Keratinocyte (primary cell): Measurements from ENCODE around the gene MTPN. TPM values are rescaled to one million over a fixed set of nuclear protein-coding genes. Genes with fewer than 3 reads are reported as not detected.

ENCODE experiments used
- DNase-seq: peaks from one replicate; pipeline ENCODE4 v3.0.0-alpha.2; 2011; ENCODE audit warnings: low read depth, missing footprints, low spot score
- FAIRE-seq: peaks from 2 replicates; lab custom pipeline; 2011; peaks lifted over from hg19 to GRCh38; lab: Jason Lieb, UNC
- H2AFZ ChIP-seq: 2 replicates; pipeline ENCODE4 v1.6.0; 2012; ENCODE audit warnings: low read length, control low read depth, inconsistent platforms; ENCODE audit not compliant: control insufficient read depth
- H3K27ac ChIP-seq: 2 replicates; pipeline ENCODE4 v1.5.1; 2011; ENCODE audit warnings: low read length; ENCODE audit not compliant: control insufficient read depth, insufficient read depth
- H3K27me3 ChIP-seq: 3 replicates; pipeline ENCODE4 v1.6.0; 2011; ENCODE audit warnings: low read length; ENCODE audit not compliant: control insufficient read depth, insufficient read depth; ENCODE audit errors: extremely low read depth
- H3K36me3 ChIP-seq, 2 experiments: 2 replicates in 1 of 2; 3 replicates in 1 of 2; pipeline ENCODE4 v1.5.1; 2011; ENCODE audit warnings: low read length in 2 of 2, mild to moderate bottlenecking in 1 of 2; ENCODE audit not compliant: control insufficient read depth in 2 of 2, insufficient read depth in 2 of 2; ENCODE audit errors: extremely low read depth in 1 of 2
- H3K4me1 ChIP-seq: 3 replicates; pipeline ENCODE4 v1.5.1; 2011; ENCODE audit warnings: low read length; ENCODE audit not compliant: control insufficient read depth, insufficient read depth; ENCODE audit errors: extremely low read depth
- H3K4me2 ChIP-seq: 3 replicates; pipeline ENCODE4 v1.6.0; 2011; ENCODE audit warnings: low read depth, low read length; ENCODE audit not compliant: control insufficient read depth, insufficient read depth; ENCODE audit errors: extremely low read depth
- H3K4me3 ChIP-seq, 3 experiments: fragments of 200-600 bp in 1 of 3; sonication (generic) in 1 of 3; 2 replicates in 2 of 3; 3 replicates in 1 of 3; pipeline ENCODE4 v1.5.1; 2011 to 2016; ENCODE audit warnings: low read length in 3 of 3, mild to moderate bottlenecking in 3 of 3, control low read depth in 2 of 3, inconsistent platforms in 1 of 3, low read depth in 1 of 3, mixed read lengths in 1 of 3, mixed run types in 1 of 3, moderate library complexity in 1 of 3; ENCODE audit not compliant: control insufficient read depth in 2 of 3, insufficient read depth in 2 of 3; ENCODE audit errors: extremely low read depth in 1 of 3
- H3K79me2 ChIP-seq: 2 replicates; pipeline ENCODE4 v1.6.0; 2012; ENCODE audit warnings: low read length; ENCODE audit not compliant: control insufficient read depth, insufficient read depth
- H3K9ac ChIP-seq: 3 replicates; pipeline ENCODE4 v1.6.0; 2011; ENCODE audit warnings: low read length; ENCODE audit not compliant: control insufficient read depth, insufficient read depth; ENCODE audit errors: extremely low read depth
- H3K9me1 ChIP-seq: 3 replicates; pipeline ENCODE4 v1.6.0; 2011; ENCODE audit warnings: low read length; ENCODE audit not compliant: control insufficient read depth, insufficient read depth; ENCODE audit errors: extremely low read depth
- H3K9me3 ChIP-seq: 2 replicates; pipeline ENCODE4 v1.5.1; 2012; ENCODE audit warnings: low read depth, low read length; ENCODE audit not compliant: control insufficient read depth
- H4K20me1 ChIP-seq: 3 replicates; pipeline ENCODE4 v1.6.0; 2011; ENCODE audit warnings: low read length; ENCODE audit not compliant: control insufficient read depth, insufficient read depth; ENCODE audit errors: extremely low read depth
- CTCF ChIP-seq, 3 experiments: IDR thresholded peaks in 1 of 3; conservative IDR thresholded peaks in 1 of 3; optimal IDR thresholded peaks in 1 of 3; 2 replicates in 2 of 3; 3 replicates in 1 of 3; pipeline versions ENCODE3 to v1.5.1; 2011; ENCODE audit warnings: low read length in 3 of 3, mild to moderate bottlenecking in 3 of 3, moderate library complexity in 2 of 3, control low read depth in 1 of 3, inconsistent platforms in 1 of 3; ENCODE audit not compliant: insufficient read depth in 2 of 3; ENCODE audit errors: extremely low read depth in 1 of 3
- EZH2 ChIP-seq: IDR thresholded peaks from one replicate; pipeline ENCODE4 v1.6.1; 2012; ENCODE audit warnings: inconsistent platforms, mild to moderate bottlenecking, low read length, moderate library complexity
- dilution Hi-C: fragments of 300-500 bp; cut with MboI; formaldehyde crosslinking; loops from one replicate; pipeline ENCODE4 v1.7.0; 2020; ENCODE audit warnings: low sequenced_read_pairs; ENCODE audit not compliant: extremely low pct_ligation_motif_present
- polyA plus RNA-seq, 5 experiments: library from polyadenylated mRNA; depleted of rRNA in 3 of 5; stranded (reverse) in 3 of 5; stranded (forward) in 1 of 5; unstranded in 1 of 5; fragments of >200 nt; gene quantifications; 1 replicate in 1 of 5; 2 replicates in 3 of 5; 3 replicates in 1 of 5; pipeline versions ENCODE4 v1.2.1 to v1.2.3, GENCODE V29; 2011 to 2012; ENCODE audit warnings: missing spikeins in 2 of 5, low read depth in 1 of 5, low replicate concordance in 1 of 5

Gene MTPN
- polyA plus RNA-seq, 1 donor (not counting 4 experiments of a cell fraction or from before 2014, with no cell fraction given) = 151 TPM

- Histone ChIP-seq H3K27me3 (no peaks in the 10 kb centered on the region), H2AFZ (no peak overlapping the region), H3K4me2 (no peak overlapping the region), H3K27ac (no peak overlapping the region), H3K9me1 (no peaks in the 10 kb centered on the region), H3K9me3 (no peaks in the 10 kb centered on the region), H3K4me3 (no peak overlapping the region), H3K4me1 (peaks cover 7% of the 10 kb centered on the region), H3K9ac (no peak overlapping the region), H3K79me2 (peaks cover 94% of the 10 kb centered on the region), H4K20me1 (peaks cover 6% of the 10 kb centered on the region), H3K36me3 (peaks cover 3 to 7% of the 10 kb centered on the region in 2 experiments)
- TF ChIP-seq CTCF (optimal IDR thresholded peaks at IDR 0.05 in 1 of 3, IDR thresholded peaks at IDR 0.05 in 1 of 3, conservative IDR thresholded peaks at IDR 0.05 in 1 of 3; ENCODE audit: extremely low read depth in 1 of 3, insufficient read depth in 2 of 3, low read length in 3 of 3) (no peak), EZH2 (no peak)
- no peak for DNase-seq
- dilution Hi-C loops = no loop called here
- FAIRE-seq = no peak
Measured at GRCh38 chr7:135962802-135963201, 14.4 kb downstream of the MTPN start.

- TF ChIP-seq CTCF (optimal IDR thresholded peaks at IDR 0.05 in 1 of 3, IDR thresholded peaks at IDR 0.05 in 1 of 3, conservative IDR thresholded peaks at IDR 0.05 in 1 of 3; ENCODE audit: extremely low read depth in 1 of 3, insufficient read depth in 2 of 3, low read length in 3 of 3) = no peak
- no peak for TF ChIP-seq EZH2
- DNase-seq = no peak
Measured at GRCh38 chr7:135960709-135961451, 16.3 kb downstream of the MTPN start.

More at GRCh38 chr7:135960709-135961451, 16.3 kb downstream of the MTPN start:
- Histone ChIP-seq H3K36me3 (peaks cover 0 to 4% of the 10 kb centered on the region in 2 experiments), H3K27me3 (no peaks in the 10 kb centered on the region), H3K27ac (no peak overlapping the region), H3K4me1 (peaks cover 5% of the 10 kb centered on the region), H3K9me1 (no peaks in the 10 kb centered on the region), H3K79me2 (peaks cover 93% of the 10 kb centered on the region), H3K9me3 (no peaks in the 10 kb centered on the region), H2AFZ (no peak overlapping the region), H3K4me2 (no peak overlapping the region), H3K4me3 (no peak overlapping the region), H3K9ac (no peak overlapping the region), H4K20me1 (peaks cover 3% of the 10 kb centered on the region)
- dilution Hi-C loops = no loop called here
- FAIRE-seq = no peak
